GOT3 (cell line): ENCODE measurements around the gene S1PR4.
"Not testable (repeated sequence)": the region's sequence is repeated elsewhere in the genome, so short reads cannot be mapped to it uniquely, and the experiment has no call there.

Experiments used
- DNase-seq: peaks from one replicate; lab custom pipeline; 2025; ENCODE audit warnings: mixed read lengths; lab: John Stamatoyannopoulos, UW

The S1PR4 gene

DNA sequence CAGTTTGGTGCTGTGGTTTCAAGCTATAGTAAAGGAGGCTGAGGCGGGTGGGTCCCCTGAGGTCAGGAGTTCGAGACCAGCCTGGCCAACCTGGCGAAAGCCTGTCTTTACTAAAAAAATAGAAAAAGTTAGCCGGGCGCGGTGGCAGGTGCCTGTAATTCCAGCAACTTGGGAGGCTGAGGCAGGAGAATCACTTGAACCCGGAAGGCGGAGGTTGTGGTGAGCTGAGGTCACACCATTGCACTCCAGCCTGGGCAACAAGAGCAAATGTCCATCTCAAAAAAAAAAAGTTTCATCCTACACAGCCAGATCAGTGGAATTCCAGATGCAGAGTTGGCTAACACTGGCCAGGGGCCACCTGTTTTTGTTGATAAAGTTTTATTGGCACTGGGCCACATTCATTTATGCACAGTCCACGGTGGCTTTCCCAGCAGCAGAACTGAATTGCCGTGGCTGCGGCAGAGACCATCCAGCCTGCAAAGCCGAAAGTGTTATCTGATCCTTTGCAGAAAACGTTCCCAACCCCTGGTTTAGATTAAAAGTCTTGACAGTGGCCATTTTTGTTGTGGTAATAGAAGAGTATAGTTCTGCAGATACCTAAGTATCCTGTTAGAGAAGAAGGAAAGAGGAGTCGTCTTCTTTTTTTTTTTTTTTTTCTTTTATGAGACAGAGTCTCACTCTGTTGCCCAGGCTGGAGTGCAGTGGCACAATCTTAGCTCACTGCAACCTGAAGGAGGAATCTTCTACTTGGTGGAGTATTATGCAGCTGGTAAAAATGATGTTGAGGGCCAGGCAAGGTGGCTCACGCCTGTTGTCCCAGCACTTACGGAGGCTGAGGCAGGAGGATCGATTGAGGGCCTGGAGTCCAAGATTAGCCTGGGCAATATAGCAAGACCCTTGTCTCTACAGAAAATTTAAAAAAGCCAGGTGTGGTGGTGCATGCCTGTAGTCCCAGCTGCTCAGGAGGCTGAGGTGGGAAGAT is 15.8 kb downstream of the S1PR4 start:
- DNase-seq: no peak

GRCh38 chr19:3196064-3196932 is 17.7 kb downstream of the S1PR4 start:
- DNase-seq: no peak

GRCh38 chr19:3196933-3197205 is 18.3 kb downstream of the S1PR4 start:
- no peak for DNase-seq

DNA sequence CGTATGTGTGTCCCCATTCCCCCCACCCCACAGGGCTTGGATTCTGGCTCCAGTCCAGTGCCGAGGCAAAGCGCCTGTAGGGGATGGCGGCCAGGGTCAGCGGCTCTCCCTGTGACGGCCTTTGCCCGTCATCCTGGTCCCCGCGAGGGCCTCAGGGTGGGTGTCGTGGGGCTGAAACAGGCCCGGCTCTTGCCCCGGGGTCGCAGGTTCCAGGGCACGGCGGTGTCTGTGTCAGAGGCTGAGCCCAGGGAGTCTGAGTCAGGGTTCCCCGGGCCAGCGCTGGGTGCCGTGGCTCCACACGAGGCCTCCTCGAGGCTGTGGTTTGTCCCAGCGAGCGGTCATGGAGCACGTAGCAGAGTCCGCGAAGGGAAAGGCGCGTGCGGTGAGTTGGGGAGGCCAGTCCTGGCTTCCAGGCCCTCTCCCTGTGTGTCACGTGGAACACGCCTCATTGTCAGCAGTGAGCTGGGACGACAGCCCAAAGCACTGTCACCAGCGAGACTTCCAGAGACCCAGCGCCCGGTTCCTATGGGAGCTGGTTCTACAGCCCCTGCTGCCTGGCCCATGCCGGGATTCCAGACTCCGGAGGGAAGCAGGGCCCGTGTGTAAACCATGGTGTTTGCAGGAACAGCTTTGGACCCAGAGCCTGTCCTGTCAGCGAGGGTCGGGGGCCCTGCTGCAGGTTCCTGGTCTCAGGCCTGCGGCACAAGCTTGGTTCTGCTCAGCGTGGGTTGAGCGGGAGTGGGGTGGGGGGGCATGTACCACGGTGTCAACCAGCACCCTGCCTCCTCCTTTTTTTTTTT is 20.5 kb downstream of the S1PR4 start:
- DNase-seq: no peak

- no peak for DNase-seq
These were observed 22.6 kb downstream of the S1PR4 start for GRCh38 chr19:3201072-3201700.

DNA sequence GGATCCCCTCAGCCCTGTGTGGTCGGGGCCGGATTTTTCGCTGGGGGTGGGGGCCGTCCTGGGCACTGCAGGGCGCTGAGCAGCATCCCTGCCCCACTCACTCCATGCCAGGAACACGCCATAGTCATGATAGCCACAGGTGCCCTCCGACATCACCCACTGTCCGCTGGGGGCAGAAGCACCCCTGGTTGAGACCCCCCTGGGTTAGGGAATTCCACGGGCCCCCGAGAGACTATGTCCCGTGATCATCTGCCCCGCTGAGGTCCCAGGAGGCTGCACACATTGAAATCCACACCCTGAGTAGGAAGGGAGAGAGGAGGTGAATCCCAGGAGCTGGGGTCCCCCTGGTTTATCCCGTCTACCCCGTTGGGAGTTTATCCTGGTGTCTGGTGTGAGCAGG is 23.3 kb downstream of the S1PR4 start:
- DNase-seq: no peak

GRCh38 chr19:3202346-3202745 is 23.8 kb downstream of the S1PR4 start:
- DNase-seq: no peak

DNA sequence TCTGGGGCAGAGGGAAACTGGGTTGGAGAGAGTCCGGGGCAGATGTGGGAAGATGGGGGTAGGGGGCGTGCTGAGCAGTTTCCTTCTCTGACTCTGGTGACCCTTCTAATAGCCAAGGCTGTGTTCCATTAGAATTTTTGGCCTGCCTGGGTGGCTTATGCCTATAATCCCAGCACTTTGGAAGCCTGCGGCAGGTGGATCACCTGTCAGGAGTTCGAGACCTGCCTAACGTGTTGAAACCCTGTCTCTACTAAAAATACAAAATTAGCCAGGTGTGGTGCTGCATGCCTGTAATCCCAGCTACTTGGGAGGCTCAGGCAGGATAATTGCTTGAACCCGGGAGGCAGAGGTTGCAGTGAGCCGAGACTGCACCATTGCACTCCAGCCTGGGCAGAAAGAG is 24.3 kb downstream of the S1PR4 start:
- DNase-seq: not testable (repeated sequence)

DNA sequence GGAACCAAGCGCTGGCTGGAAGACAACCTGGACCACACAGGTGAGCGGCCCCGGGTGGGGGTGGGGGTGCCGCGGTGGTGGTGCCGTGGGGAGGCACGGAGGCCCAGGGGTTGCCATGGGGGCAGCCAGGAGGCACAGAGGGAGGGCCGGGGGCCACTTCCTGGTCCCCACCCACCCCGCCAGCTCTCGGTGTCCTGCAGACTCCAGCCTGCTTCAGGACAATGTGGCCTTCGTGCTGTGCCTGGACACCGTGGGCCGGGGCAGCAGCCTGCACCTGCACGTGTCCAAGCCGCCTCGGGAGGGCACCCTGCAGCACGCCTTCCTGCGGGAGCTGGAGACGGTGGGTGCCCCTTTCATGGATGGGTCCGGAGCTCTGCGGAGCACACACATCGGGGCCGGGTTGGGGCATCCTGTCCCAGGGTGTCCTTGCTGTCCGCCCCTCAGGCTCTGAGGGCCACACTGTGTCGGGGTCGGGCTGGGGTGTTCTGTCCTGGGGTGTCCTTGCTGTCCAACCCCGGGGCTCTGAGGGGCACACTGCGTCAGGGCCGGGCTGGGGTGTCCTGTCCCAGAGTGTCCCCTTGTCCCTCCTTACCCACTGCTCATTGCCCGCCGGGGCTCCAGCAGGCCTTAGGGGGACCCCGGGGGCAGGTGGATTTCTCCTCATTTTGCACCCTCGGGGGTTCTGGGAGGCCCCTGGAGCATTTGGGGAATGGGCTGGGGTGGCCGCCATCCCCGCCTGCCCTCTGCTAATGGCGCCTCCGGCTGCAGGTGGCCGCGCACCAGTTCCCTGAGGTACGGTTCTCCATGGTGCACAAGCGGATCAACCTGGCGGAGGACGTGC is 25.5 kb downstream of the S1PR4 start:
- DNase-seq: no peak

GRCh38 chr19:3204646-3205275 is 26.2 kb downstream of the S1PR4 start:
- no peak for DNase-seq

- no peak for DNase-seq
These were observed 27.8 kb downstream of the S1PR4 start for GRCh38 chr19:3206216-3206953.

- DNase-seq: no peak
These were observed 29.1 kb downstream of the S1PR4 start for GRCh38 chr19:3207461-3208242.

- no peak for DNase-seq
These were observed 30.0 kb downstream of the S1PR4 start for GRCh38 chr19:3208317-3209207.

- DNase-seq: no peak
These were observed 31.9 kb downstream of the S1PR4 start for GRCh38 chr19:3210347-3211017.

DNA sequence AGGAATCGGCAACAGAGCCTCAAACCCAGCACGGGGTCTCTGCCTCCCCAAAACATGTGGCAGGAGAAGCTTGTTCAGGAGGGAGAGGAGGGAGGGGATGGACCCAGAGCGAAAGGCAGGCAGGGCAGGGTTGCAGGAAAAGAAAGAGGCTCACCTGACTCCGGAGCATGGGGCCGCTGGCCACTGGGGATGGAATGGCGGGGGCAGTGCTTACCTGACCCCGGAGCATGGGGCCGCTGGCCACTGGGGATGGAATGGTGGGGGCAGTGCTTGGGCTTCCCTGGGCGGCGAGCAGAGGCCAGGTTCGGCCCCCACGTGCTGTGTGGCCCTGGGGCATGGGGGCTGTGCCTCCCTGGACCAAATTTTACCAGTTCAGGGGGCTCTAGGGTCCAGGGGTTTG is 32.6 kb downstream of the S1PR4 start:
- DNase-seq: no peak

DNA sequence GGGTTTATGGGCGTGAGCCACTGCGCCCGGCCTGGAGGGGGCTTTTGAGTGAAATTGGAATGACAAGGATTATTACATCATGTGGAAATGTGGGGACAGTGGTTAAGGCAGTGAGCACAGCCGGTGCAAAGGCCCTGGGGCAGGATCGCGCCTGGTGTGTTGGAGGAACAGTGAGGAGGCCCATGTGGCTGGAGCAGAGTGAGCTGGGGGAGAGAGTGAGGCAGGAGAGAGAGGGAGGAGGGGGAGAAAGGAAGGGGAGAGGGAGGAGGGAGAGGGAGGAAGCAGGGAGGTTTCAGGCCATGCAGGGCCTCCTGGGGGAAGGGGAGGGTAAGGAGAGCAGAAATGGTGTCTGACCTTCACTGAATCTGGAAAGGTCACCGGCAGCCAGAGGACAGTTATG is 34.6 kb downstream of the S1PR4 start:
- DNase-seq: no peak

- no peak for DNase-seq
These were observed 38.3 kb downstream of the S1PR4 start for GRCh38 chr19:3216874-3217273.
